ENCODE results near the gene TBC1D3B.
"Not testable (repeated sequence)": the region's sequence is repeated elsewhere in the genome, so short reads cannot be mapped to it uniquely, and the experiment has no call there.

TBC1D3B gene

DNA sequence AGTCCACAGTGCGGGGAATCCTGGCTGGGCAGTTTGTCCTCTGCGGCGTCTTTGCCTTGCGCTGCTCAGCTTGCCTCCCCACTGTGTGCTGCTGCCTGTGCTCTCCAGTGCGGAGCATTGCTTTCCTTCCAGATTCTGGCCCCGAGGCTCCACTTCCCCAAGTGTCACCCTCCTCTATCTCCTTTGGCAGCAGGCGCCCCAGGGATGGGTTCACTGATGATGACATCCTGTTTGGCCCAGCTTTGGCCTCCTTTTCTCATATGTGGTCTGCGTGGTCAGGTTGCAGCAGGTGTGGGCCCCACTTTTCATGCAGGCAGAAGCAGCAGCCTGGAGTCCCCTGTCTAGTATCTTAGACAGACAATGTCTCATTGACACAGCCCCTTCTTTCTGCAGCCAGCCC, 25.1 kb upstream of the TBC1D3B start:
- not testable (repeated sequence) for H3K27ac ChIP-seq; DNase-seq (ENCODE audit: low read depth, low spot score)

DNA sequence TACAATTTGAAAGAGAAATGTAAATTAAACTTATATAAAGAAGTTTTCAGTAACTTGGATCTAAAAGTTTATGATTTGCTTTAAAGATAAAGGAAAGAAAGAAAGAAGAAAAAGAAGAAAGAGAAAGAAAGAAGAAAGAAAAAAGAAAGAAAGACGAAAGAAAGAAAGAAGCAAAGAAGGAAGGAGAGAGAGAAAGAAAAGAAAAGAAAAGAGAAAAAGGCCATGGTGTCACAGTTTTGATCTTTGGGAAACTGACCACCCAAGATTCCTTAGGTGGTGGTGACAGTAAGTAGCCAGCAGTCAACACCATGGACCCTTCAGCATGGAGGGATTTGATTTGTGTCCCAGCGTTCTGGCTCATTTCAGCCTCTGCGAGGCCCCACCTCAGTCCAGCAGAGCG, 24.7 kb upstream of the TBC1D3B start:
- not testable (repeated sequence) for H3K27ac ChIP-seq; DNase-seq (ENCODE audit: low read depth, low spot score)

GRCh38 chr17:36198831-36199465, 22.5 kb upstream of the TBC1D3B start:
- DNase-seq (ENCODE audit: low read depth, low spot score) = no peak
- H3K27ac ChIP-seq = no peak overlapping the region

DNA sequence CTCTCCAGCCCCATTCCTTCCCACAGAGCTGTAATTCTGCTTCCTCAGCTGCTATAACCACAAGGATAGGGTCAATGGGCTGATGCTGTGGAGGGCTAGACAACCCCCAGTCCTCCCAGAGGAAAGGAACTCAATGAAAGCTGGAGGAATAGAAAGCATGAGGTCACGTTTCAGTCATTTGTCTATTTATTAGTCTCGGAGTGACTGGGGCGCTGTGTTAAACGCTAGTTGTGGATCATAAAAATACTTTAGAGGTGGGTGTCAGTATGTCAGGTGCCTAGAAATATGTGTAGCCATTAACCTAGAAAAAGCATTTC, 20.9 kb upstream of the TBC1D3B start:
- no peak for DNase-seq (ENCODE audit: low read depth, low spot score)
- no peak overlapping the region for H3K27ac ChIP-seq

DNA sequence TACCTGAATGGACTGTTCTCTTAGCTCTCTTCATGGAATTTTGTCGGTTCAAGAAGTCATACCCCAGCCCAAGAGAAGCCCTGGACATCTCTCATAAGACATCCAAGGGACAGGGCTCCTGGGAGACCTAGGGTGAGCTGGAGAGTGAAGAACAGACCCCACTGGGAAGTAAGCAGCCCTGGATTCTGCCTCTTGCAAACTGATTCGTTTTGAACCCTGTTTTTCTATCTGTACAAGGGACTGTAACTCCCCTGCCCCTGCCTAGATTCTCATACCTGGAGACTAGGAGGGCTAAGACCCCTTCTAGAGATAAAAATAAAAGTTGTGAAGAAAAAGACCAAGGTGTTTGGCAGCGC, 19.7 kb upstream of the TBC1D3B start:
- H3K27ac ChIP-seq = no peak overlapping the region
- DNase-seq (ENCODE audit: low read depth, low spot score) = no peak

DNA sequence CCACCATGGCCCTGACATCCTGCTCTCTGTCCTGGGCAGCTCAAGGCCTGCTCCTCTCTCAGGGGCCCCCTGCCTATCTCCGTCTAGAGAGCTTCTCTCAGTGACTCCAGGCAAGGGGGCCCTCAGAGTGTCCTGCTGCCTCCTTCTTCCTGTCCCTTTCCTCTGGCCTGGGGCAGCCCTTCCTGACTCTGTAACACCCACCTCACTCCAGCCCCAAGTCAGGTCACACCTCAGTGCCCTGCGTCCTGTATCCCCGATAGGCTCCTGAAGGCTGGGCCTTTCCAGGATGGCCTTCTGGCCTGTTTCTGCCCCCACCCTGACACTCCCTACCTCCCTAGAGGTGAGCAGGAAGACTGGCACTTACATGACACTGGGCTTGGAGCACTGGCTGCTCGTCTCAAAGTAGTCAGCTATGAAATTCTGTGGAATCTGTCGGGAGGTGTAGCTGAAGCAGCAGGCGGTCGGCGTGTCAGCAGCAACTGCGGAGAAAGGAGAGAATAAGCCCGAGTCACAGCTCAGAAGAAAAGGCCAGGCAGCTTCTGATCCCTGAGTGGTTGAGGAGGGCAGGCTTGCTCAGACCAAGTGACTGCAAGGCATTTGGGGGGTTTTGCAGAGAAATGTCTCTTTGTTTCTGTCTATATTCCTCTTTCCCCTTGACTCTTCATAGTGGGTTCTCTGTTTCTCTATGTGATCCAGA, 19.1 kb upstream of the TBC1D3B start:
- DNase-seq (ENCODE audit: low read depth, low spot score) = no peak
- no peak overlapping the region for H3K27ac ChIP-seq

GRCh38 chr17:36194832-36195433, 18.5 kb upstream of the TBC1D3B start:
- not testable (repeated sequence) for DNase-seq (ENCODE audit: low read depth, low spot score); H3K27ac ChIP-seq

DNA sequence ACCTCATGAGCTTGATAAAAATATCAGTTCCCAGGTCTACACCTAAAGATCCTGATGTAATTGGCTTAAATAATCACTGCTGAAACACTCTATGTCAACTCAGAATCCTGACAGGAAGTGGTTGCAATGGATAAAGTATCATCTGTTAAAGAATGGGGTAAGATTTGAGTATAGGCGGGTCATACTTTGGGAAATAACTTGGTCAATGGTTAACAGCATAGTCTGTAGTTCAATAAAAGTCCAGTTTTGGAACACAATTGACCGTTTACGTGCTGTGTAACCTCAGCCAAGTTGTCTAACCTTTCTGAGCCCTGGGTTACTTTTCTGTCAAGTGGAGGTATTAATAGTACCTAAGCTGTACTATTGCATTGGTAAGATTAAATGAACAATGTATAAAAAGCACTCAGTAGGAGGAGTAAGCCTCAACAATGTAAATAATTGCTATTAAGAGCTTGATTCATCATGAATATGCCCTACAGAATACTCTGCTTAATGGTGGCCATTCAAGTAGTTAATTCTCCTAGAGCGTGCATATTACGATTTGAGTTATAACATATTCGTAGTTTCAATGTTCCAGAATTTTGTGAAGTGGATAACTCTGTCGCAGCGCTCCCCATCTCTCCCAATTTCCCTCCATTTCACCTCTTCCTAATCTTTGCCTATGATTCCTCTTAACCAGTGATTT, 17.9 kb upstream of the TBC1D3B start:
- not testable (repeated sequence) for DNase-seq (ENCODE audit: low read depth, low spot score); H3K27ac ChIP-seq

GRCh38 chr17:36193216-36193775, 16.9 kb upstream of the TBC1D3B start:
- H3K27ac ChIP-seq = no peak overlapping the region
- DNase-seq (ENCODE audit: low read depth, low spot score) = no peak

- not testable (repeated sequence) for DNase-seq (ENCODE audit: low read depth, low spot score); H3K27ac ChIP-seq
These were observed 14.3 kb upstream of the TBC1D3B start for GRCh38 chr17:36190549-36191330.

GRCh38 chr17:36189993-36190392, 13.6 kb upstream of the TBC1D3B start:
- H3K27ac ChIP-seq; DNase-seq (ENCODE audit: low read depth, low spot score): not testable (repeated sequence)

GRCh38 chr17:36188891-36189306, 12.5 kb upstream of the TBC1D3B start:
- no peak for DNase-seq (ENCODE audit: low read depth, low spot score)
- no peak overlapping the region for H3K27ac ChIP-seq

DNA sequence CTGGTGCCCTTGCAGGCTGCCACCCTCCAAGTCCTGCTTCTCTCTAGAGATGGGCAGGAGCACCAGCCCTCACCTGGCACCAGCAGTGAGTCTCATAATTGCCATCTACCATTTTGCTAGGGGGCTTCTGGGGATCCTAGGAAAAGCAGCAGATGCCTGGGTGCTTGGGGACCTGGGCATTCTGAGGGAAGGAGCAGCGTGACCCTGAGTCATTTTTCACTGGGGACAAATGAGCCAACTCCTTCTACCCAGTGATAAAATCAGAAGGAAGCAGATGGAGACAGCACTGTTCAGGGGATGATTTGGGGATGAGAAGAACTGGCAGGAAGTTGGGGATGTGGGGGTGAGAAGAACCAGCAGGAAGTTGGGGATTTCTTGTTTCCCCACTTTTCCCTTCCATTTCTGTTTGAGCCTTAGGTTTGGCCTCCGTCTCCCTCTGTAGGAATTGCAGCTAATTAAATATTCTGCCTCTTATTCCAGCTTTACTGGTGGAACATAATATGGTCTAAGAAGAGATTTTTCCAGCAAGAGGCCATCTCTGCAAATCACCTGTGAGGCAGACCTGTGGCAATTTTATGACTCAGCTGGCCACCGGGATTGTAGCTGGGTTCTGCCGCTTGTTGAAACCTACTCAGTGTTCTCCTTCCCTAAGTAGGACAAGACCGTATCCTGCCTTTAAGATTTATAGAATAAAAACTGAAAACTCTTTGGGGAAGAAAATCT, 11.7 kb upstream of the TBC1D3B start:
- DNase-seq (ENCODE audit: low read depth, low spot score); H3K27ac ChIP-seq: not testable (repeated sequence)

DNA sequence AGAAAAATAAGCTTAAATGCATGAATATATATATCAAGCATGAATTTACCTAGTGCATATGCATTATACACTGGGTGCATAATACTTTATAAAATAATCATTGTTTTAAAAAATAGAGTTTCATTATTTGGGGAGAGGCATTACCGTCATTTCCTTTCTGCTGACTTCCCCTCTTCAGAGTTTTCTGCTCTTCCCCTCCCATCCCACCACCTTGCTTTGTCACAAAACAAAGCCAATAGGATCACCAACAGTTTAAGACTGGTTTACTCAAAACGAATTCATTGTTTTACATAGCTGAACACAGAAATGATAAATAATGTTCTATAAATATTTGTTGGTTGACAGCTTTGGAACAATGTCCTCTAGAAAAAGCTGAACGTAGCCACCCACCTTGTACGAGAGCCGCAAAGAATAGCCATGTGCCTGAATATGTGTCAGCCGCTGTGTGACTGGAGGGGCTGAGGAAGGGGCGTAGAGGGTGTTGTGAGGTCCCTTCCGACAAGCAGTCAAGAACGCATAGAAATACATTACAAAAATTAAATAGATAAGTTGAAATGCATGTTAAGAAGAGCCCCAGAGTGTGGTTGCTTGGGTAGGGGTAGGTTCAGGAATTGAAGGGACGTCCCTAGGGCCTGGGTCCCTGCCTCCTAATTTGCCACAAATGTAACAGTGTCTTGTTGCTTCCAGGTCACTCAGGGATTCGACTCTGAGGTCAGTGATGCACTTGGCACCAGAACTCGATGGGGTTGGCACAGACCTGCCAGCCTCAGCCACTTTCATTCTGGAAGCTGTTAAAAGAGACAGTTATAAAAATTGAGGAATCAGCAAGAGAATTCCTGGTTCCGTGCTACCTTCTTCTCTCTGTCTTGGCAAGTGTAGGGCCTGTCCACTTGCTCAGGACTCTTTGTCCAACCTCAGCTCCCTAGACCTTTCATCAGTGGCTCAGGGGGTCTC, 10.7 kb upstream of the TBC1D3B start:
- H3K27ac ChIP-seq; DNase-seq (ENCODE audit: low read depth, low spot score): not testable (repeated sequence)

DNA sequence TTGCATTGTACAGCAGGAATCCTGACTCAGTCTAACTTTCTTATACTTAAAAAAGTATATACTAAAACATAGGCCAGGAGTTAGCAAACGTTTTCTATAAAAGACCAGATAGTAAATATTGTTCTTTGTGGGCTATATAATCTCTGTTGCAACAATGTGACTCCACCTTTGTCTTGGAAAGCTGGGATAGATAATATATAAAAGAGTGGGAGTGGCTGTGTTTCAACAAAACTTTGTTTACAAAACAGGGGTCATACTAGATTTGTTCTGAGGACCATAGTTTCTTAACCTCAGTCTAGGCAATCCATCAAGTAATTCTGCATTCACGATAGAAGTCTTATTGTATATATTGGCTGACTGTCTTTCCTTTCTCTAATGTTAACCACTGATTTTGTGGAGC, 9.0 kb upstream of the TBC1D3B start:
- no peak for DNase-seq (ENCODE audit: low read depth, low spot score)
- no peak overlapping the region for H3K27ac ChIP-seq

DNA sequence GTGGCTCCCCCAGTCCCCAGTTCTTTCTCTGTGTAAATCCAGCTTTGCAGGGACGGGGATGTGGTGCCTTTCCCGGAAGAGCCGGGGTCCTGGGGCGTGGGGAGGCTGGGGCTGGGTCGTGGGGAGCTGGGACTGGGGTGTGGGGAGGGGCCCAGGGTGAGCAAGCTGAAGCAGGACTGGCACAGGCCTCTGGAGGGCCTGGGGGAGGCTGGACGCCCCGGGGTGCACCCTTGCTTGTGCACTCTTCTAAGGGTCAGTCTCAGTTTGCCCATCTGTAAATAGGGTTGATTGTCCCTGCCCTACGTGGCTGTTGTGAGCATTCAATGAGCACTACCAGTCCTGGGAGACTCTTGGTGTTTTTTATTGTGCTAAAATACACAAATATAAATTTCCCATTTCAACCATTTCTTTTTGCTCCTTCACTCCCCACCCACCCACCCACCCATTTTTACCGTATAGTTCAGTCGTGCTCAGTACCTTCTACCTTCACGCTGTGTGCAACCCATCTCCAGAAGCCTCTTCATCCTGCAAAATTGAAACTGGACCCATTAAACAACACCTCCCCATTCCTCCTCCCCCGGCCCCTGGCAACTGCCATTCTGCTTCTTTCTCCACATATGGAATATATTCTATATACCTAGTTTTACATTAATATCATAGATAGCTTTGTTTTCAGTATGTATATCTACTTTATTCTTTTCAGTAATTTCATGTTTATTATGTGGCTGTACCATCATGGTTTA, 7.8 kb upstream of the TBC1D3B start:
- no peak overlapping the region for H3K27ac ChIP-seq
- no peak for DNase-seq (ENCODE audit: low read depth, low spot score)

DNA sequence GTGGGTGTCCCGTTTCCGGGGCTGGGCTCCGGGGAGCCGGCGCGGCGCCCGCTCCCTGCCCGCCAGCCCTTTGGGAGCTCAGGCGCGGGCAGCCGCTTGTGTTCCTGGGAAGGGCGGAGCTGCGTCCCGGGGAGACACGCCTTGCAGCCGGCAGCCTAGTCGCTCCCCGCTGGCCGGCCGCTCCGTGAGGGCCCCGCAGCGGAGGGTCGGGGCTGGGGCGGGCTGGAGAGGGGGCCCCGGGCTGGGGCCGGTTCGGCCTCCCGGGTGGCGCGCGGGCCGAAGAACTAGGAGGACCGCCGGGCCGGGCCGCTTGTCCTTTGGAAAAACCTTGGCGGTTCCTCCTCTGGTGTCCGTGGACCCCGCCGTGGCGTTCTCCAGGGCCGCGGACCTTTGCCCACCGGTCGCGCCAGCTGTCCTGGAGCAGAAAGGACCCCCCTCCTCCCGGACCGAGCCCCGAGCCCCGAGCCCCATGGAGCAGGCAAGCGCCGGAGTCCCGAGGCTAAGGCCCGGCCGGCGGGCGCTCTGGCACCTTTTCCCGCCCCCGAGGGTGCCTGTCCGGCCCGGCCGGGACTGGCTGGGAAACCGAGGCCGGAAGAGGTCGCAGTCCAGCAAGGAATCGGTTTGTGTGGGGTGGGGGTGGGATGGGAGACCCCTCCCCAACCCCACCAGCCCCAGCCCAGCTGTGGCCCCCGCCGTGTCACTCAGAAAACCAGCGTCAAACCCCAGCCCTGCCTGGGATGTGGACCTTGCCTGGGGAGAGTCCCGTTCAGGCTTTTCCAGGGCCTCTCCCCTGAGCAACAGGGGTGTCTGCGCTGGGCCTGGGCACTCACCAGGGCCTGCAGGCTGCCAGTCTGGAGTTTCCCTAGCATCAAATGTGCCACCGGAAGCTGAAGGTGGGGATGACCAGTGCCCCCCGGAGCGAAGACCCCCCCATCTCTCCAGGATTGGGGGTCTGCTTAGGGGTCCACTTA, 6.8 kb upstream of the TBC1D3B start:
- H3K27ac ChIP-seq = no peak overlapping the region
- no peak for DNase-seq (ENCODE audit: low read depth, low spot score)
